HG02571 (cell line): ENCODE data around the gene MEX3B.

Experiments used
- ATAC-seq: cut with Tn5 transposase; IDR thresholded peaks from one replicate; pipeline ENCODE4 v1.9.1; 2021; ENCODE audit warnings: mild to moderate bottlenecking, moderate library complexity; ENCODE audit not compliant: unreplicated experiment

MEX3B gene

GRCh38 chr15:82045892-82046665 is at the start of gene MEX3B:
MEX3B (minus strand) TSS chr15:82046018; CDS start chr15:82045705, 313 bp downstream.
- ATAC-seq: peak; percentile 70

DNA sequence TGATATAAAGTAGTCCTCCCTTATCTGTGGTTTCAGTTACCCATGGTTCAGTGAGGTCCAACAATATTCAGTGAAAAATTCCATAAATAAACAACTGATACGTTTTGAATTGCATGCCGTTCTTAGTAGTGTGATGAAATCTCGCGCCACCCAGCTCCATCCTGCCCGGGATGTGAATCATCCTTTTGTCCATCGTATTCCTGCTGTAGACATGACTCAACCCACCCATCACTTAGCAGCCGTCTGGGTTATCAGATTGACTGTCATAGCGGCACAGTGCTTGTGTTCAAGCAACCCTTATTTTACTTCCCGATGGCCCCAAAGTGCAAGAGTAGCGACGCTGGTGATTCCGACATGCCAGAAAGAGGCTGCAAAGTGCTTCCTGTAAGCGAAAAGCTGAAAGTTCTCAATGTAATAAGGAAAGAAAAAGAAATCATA is 48.0 kb upstream of the MEX3B start:
- no peak for ATAC-seq

GRCh38 chr15:82093325-82093724 is 47.5 kb upstream of the MEX3B start:
- ATAC-seq: no peak

DNA sequence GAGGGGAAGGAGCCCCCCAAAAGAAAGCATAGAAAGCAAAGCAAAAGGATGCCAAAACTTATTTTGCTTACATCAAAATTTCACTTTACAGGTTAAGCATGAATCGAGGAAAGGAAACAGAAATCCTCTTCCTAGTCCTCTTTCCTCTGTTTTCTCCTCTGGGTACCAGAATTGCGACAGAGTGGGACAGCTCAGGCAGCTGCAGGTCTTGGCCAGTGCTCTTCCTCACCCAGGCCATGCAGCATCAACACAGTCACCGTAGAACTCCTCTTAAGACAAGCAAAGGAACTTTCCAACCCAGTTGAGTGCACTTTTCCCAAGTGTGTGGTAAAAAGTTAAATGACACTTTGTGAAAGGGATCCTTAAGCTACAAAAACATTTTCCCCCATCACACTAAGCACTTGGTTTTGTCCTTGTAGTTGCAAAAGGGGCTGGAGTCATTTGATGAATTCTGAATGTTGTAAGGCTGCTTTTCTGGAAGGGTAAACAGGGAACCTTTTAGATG is 45.9 kb upstream of the MEX3B start:
- ATAC-seq: no peak

- no peak for ATAC-seq
Measured at GRCh38 chr15:82086243-82086995, 40.6 kb upstream of the MEX3B start.

DNA sequence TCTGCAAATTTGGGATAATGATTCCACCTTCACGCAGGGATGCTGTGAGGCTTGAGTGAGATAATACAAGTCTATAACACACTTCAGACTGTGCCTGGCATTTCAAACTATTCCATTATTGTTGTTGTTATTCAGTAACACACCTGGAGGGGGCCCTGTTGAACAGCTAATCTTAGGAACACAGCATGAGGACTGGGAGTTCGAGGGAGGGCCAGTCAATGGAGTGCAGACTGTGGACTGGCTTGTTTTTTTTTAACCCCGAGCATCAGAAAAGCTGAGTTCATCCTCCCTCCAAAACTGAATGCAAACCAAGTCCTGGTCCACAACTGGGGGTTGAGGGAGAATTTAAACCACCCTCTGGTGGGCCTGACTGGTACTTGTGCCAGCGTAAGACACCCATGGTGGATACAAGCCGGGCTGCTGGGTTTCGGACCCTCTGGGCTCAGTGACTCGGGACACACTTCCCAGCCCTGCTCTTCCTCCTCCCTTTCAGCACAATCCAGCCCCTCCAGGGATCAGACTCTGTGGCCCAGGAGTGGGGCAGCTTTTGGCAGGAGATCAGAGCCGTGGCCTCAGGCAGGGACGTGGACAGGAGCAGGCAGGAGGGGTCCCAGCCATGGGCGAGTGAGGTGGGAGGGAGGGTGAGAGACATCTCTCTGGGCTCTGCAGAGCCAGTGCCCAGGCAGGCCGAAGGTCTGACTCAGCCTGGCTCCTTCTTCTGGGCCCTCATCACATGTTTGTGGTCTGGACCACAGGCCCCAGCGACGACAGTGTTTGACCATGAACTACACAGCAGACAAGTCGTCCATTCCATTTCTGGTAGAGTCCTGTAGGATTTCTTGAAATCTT is 36.3 kb upstream of the MEX3B start:
- no peak for ATAC-seq

DNA sequence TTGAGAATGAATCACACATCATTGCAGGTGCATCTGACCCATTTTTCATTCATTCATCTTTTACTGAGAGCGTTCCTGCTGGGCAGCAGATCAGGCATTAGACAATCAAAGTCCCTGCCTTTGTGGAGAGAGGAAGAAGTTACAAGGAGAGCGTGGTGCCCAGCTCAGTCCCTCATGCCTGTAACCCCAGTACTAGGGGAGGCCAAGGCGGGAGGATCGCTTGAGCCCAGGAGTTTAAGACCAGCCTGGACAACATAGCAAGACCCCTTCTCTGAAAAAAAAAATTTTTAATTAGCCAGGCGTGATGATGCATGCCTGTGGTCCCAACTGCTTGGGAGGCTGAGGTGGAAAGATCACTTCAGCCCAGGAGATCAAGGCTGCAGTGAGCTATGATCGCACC is 35.0 kb upstream of the MEX3B start:
- no peak for ATAC-seq

GRCh38 chr15:82079736-82080135 is 33.9 kb upstream of the MEX3B start:
- no peak for ATAC-seq

DNA sequence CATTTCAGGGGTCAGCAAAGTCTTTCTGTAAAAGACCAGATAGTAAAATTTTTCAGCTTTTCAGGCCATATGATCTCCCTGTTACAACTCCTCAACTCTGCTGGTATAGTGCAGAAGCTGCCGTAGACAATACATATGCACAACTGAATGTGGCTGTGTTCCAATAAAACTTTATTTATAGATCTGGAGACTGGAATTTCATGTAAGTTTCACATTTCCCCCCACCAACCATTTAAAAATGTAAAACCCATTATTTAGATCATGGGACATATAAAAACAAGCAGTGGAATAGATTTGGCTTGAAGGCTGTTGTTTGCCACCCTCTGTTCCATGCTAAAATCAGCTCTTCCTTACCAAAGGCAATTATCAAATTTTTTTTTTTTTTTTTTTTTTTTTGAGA is 28.8 kb upstream of the MEX3B start:
- ATAC-seq: no peak

GRCh38 chr15:82072926-82073537 is 27.2 kb upstream of the MEX3B start:
- ATAC-seq: no peak

- ATAC-seq: no peak
Measured at GRCh38 chr15:82066455-82066854, 20.6 kb upstream of the MEX3B start.

- ATAC-seq: no peak
Measured at GRCh38 chr15:82064824-82065223, 19.0 kb upstream of the MEX3B start.

GRCh38 chr15:82062479-82063454 is 16.9 kb upstream of the MEX3B start:
- no peak for ATAC-seq

GRCh38 chr15:82060817-82061216 is 15.0 kb upstream of the MEX3B start:
- no peak for ATAC-seq

DNA sequence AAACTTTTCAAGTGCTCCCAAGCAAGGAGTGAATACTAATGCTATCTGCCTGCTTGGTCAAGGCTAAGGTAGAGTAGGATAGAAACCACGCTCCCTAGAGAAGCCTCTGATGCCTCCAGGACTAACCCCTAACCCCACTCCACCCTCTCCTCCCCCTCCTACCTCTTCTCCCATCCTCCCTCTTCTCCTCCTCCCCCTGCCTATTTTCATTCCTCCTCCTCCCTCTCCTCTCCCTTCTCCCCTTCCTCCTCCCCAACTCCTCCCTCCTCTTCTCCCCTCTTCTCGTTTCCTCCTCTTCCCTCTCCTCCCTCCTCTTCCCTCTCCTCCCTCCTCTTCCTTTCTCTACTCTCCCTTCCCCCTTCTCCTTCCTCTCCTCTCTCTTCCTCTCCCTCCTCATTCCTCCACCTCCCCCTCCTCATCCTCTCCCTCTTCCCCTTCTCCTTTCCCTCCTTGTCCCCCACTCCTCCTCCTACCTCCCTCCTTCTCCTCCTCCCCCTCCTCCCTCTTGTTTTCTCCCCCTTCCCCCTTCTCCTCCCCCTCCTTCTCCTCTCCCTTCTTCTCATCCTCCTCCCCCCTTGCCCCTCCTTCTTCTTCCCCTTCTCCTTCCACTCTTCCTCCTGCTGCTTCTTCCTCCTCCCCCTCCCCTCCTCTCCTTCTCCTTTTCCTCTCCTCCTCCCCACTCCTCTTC is 12.8 kb upstream of the MEX3B start:
- ATAC-seq: no peak

DNA sequence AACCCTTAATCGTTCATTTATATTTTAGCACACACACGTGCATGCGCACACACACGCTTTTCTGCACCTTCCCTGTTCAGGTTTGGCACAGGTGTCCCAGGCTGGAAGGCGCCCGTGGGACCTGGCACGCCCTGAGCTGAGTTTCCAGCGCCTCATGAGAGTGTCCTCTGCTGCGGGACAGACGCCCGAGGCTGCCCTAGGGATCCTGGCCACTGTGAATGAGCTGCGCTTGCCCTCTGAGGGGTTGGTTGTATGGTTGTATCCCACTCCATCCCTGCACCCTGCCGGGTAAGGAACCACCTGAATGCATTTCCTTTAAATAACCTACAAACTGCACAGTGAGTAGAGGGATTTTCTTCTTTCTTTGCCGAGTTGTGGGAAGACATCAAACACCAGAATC is 12.2 kb upstream of the MEX3B start:
- ATAC-seq: no peak

DNA sequence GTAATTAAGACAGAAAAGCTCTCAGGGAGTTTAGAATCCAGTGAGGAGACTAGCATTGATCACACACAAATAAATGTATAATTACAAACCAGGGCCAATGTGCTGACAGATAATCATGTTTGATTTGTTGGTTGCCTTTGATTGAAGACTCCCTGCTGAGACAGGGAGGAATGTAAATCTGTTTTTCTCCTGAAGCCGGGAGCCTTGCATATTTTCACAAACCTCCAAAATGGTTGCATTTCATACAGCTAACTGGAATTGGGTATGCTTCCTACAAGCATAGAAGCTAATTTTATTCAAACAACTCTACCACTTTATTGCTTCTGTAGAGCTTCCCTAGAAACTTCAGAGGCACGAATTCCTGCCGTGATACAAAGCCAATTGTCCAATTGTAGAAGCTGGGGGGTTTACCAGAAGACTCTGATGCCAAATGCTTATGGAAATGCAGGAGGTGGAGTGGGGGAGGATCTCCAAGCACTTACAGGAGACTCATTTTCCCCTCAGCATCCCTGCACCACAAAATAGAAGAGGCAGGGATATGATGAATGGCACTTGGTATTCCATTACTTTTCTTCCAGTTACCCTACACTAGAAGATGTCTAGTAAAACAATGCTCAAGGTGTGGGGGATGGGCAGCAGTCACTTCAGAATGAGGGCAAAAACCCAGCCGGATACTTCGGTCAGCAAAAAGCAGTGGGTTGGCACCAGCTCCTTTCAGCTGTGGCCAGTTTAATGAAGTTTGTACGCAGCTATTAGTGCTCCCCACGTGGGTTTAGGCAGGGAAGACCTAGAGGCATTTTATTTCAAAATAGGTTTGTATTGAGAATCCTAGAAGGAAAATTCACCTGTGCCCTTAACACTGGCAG is 11.4 kb upstream of the MEX3B start:
- ATAC-seq: no peak

DNA sequence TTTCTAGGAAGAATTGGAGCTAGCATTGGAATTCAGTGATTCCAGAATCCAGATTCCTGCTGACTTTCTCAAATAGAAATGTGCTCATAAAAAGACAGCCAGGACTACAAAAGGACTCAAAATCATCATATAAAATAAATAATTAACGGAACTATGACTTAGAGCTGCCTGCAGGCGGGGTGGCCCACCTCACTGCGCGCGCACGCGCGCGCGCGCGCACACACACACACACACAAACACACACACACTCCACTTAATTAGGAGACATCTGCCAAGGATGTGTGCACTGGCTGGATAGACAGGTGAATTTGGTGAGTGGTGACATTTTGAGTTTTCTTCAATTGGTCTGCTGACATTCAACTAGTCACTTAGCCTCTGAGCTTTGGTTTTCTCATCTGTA is 6.9 kb upstream of the MEX3B start:
- ATAC-seq: no peak
